ENCODE data around the gene CDIPT.
"Not testable (repeated sequence)": the region's sequence is repeated elsewhere in the genome, so short reads cannot be mapped to it uniquely, and the experiment has no call there.

The CDIPT gene

GRCh38 chr16:29857133-29857760 lies 5.8 kb downstream of the CDIPT start:
- DNase-seq = no peak

- no peak for DNase-seq
These were observed 8.4 kb downstream of the CDIPT start for GRCh38 chr16:29854520-29855100.

GRCh38 chr16:29852654-29853053 lies 10.4 kb downstream of the CDIPT start:
- no peak for DNase-seq

- no peak for DNase-seq
These were observed 12.0 kb downstream of the CDIPT start for GRCh38 chr16:29850998-29851397.

GRCh38 chr16:29849505-29849904 lies 13.5 kb downstream of the CDIPT start:
- DNase-seq = no peak

- DNase-seq = peak; percentile 70
These were observed 14.4 kb downstream of the CDIPT start for GRCh38 chr16:29848420-29849297.

GRCh38 chr16:29845656-29846055 lies 17.4 kb downstream of the CDIPT start:
- DNase-seq = no peak

- no peak for DNase-seq
These were observed 18.3 kb downstream of the CDIPT start for GRCh38 chr16:29844575-29845331.

GRCh38 chr16:29843931-29844330 lies 19.1 kb downstream of the CDIPT start:
- no peak for DNase-seq

- DNase-seq = no peak
These were observed 20.2 kb downstream of the CDIPT start for GRCh38 chr16:29842732-29843346.

GRCh38 chr16:29841631-29842030 lies 21.4 kb downstream of the CDIPT start:
- DNase-seq = no peak

GRCh38 chr16:29840240-29840639 lies 22.8 kb downstream of the CDIPT start:
- DNase-seq = no peak

GRCh38 chr16:29839822-29840221 lies 23.2 kb downstream of the CDIPT start:
- no peak for DNase-seq

GRCh38 chr16:29837841-29838240 lies 25.2 kb downstream of the CDIPT start:
- no peak for DNase-seq

- no peak for DNase-seq
These were observed 26.4 kb downstream of the CDIPT start for GRCh38 chr16:29836623-29837022.

GRCh38 chr16:29835926-29836325 lies 27.1 kb downstream of the CDIPT start:
- no peak for DNase-seq

- DNase-seq = no peak
These were observed 28.9 kb downstream of the CDIPT start for GRCh38 chr16:29834079-29834478.

- not testable (repeated sequence) for DNase-seq
These were observed 29.8 kb downstream of the CDIPT start for GRCh38 chr16:29833219-29833618.

GRCh38 chr16:29831490-29831889 lies 31.5 kb downstream of the CDIPT start:
- DNase-seq = no peak

GRCh38 chr16:29830774-29831173 lies 32.3 kb downstream of the CDIPT start:
- DNase-seq = no peak

- DNase-seq = no peak
These were observed 36.7 kb downstream of the CDIPT start for GRCh38 chr16:29826342-29826695.

GRCh38 chr16:29825145-29826044 lies 37.6 kb downstream of the CDIPT start:
- peak; percentile 52 for DNase-seq

Data from stimulated activated naive CD4-positive, alpha-beta T cell treated with Interleukin-2 at 50 U/mL for 16 hours (primary cell).